Epithelial cell of proximal tubule (primary cell): ENCODE measurements around the gene C16orf90. TPM values are rescaled to one million over a fixed set of nuclear protein-coding genes. Genes with fewer than 3 reads are reported as not detected.

Source experiments
- DNase-seq: peaks from one replicate; pipeline ENCODE4 v3.0.0-alpha.2; 2011; ENCODE audit warnings: low read depth
- H3K4me3 ChIP-seq: 2 replicates; pipeline ENCODE4 v1.5.1; 2011; ENCODE audit warnings: low read depth, mild to moderate bottlenecking, low read length
- total RNA-seq: library from RNA; depleted of rRNA; stranded (reverse); fragments of >200 nt; gene quantifications from 2 replicates; pipeline ENCODE4 v1.2.3, GENCODE V29; 2015
- TF ChIP-seq, protein P1 (sequence below): conservative IDR thresholded peaks from 2 replicates; pipeline ENCODE4 v1.5.1; 2012; ENCODE audit warnings: low read depth, mild to moderate bottlenecking, low read length

Gene C16orf90, protein sequence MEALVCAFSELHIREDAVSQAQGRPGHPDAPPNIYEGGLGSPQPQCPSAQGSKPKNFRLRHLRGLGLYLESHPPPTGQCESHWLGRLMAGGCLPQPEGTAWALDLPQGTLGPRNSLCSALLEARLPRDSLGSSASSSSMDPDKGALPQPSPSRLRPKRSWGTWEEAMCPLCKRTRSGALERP
- not detected in 2 replicates for total RNA-seq

DNA sequence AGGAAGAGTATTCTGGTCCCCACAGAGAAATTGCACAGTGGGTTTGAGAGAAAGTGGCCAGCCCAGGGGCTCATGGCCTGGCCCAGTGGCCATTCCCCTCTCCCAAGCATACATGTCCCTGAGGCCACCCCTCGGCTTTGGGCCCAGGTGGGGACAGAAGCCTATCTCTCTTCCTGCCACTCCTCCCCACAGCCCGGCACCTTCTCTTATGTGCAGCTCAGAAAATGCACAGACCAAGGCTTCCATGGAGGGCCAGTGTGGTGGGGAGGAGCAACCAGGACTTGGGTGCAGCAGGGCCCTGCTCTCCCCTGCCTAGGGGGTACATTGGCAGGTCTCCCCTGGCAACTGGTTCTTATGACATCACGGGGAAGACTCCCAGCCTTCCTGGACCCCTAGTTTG, at the start of gene C16orf90:
Gene C16orf90 (minus strand): TSS at position 314 of the 400 bp plus-strand sequence. CDS start 68 bp downstream, at position 246.
- TF ChIP-seq, protein P1, sequence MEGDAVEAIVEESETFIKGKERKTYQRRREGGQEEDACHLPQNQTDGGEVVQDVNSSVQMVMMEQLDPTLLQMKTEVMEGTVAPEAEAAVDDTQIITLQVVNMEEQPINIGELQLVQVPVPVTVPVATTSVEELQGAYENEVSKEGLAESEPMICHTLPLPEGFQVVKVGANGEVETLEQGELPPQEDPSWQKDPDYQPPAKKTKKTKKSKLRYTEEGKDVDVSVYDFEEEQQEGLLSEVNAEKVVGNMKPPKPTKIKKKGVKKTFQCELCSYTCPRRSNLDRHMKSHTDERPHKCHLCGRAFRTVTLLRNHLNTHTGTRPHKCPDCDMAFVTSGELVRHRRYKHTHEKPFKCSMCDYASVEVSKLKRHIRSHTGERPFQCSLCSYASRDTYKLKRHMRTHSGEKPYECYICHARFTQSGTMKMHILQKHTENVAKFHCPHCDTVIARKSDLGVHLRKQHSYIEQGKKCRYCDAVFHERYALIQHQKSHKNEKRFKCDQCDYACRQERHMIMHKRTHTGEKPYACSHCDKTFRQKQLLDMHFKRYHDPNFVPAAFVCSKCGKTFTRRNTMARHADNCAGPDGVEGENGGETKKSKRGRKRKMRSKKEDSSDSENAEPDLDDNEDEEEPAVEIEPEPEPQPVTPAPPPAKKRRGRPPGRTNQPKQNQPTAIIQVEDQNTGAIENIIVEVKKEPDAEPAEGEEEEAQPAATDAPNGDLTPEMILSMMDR = no peak
- no peak within 1 kb of the TSS for H3K4me3 ChIP-seq

DNA sequence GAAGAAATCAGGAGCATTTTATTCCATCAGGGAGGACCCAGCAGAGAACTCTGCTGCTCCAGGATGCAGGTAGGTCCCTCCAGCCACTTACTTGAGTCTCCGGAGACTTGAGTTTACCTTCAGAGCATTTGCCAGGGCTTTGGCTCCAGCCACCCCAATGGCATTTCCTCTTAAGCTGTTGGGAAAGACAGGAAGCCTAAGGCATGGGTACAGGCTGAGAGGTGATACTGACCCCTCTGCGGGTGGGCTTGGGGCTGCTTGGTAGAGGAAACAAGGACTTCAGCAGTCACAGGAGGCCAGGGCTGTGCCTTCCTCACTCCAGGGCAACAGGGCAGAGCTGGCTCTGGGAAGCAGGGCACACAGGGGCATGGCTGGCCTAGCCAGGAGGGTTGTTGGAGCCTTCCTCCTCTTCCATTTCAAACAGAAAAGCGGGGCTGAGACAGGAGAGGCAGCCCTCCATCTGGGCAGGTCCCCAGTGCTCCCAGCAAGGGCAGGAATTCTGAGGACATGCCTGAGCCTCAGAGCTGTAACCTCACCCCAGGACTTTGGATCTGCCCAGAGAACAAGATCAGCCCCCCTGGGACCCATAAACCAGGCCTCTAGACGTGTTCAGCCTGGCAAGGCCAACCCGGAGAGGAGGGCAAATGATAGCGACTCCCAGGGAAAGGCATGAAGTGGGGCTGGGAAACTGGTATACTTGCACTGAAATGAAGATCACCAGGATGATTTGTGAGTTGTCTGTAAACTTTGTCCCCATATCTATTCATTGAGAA, 47.5 kb upstream of the C16orf90 start:
- no peak overlapping the region for H3K4me3 ChIP-seq
- TF ChIP-seq, protein P1 = no peak
- DNase-seq = no peak

More for the DNA sequence above, at the start of gene C16orf90:
- no peak for DNase-seq

DNA sequence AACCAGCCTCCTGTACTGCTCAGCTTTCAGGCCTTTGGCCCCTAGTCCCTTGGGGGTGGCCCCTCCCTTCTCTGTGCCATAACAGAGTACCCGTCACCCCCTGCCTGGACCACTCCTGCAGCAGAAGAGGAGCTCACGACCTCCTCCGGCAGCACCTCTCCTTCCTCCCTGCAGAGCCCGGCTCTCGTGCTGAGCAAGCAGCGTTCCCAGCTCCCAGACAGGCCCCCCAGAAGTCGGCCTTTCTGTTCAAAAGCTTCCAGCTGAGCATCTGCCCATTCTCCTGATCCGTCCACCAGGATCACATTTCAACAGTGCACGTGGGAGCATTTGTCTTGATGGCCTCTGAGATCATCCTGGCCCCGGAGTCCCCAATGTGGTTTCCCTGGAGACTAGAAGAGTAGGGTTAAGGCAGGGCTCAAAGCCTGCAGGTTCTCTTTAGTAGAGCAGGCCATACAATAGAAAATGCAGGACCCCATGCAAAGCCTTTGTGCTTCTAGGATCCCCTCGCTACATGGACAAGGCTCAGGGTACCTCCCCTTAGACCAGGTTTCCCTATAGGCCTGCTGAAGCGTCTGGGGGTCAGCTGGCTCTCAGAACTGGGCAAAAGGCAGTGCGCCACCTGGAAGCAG, 46.4 kb upstream of the C16orf90 start:
- DNase-seq = no peak
- TF ChIP-seq, protein P1 = no peak
- no peak overlapping the region for H3K4me3 ChIP-seq

DNA sequence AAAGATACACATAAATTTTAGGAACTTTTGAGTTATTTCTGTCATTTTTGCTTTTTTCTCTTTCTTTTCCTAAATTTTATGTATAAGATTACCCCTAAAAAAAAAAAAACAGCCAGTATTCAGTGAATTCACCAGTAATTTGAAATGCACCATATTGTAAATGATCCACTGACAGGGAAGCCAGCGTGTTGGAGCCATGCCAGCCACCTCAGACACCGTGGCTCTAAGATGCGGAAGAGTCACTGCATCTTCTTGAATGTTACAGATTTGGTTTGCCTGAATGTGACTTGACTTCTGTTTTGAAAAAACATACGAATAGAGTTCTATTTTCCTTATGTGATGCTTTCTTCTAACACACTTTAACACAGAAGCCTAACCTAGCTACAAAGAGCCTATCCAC, 42.9 kb upstream of the C16orf90 start:
- no peak overlapping the region for H3K4me3 ChIP-seq
- no peak for DNase-seq
- TF ChIP-seq, protein P1 = no peak

DNA sequence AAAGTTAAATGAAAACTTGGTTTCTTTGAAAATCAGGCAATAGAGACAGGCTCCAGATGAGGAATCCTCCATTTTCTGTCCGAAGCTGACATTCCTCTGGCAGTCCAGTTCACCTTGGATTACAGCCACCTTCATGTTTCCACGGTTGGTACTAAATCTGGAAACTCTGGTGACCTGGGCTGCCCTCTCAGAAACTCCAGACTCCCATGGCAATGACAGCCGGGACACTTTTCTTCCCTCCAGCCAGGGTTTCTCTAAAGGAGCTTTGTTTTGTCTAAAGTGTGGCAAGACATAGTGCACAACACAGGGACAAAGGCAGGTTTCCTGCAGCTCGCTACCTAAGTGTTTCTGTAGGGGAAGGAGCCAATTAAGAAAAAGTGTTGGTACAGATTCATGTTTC, 41.6 kb upstream of the C16orf90 start:
- DNase-seq = no peak
- TF ChIP-seq, protein P1 = no peak
- no peak overlapping the region for H3K4me3 ChIP-seq

DNA sequence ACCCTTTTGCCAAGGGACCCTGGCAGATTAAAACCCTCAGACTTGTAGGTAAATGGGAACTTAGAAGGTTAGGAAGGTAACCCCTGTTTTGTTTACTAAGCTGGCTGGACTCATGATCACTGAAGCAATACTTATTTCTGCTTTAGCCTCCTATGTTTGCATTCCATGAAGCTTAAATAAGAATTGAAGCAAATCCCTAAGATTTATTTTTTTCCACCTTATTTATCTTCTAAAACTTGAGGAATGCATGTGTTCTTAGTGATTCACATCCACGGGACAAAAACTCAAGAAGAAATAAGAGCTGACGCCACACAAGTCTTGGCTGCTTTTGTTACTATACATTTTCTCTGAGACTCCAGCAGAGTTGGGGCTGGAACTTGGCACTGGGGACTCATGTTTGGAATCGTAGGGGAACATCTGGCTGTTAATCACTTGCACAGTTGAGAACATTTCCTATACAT, 41.0 kb upstream of the C16orf90 start:
- TF ChIP-seq, protein P1 = no peak
- DNase-seq = no peak
- H3K4me3 ChIP-seq = no peak overlapping the region
